HG02973 (cell line): ENCODE data around the gene CHTF18.
"Not testable (repeated sequence)": the region's sequence is repeated elsewhere in the genome, so short reads cannot be mapped to it uniquely, and the experiment has no call there.

Experiments
- ATAC-seq: cut with Tn5 transposase; IDR thresholded peaks from one replicate; pipeline ENCODE4 v1.9.1; 2021; ENCODE audit warnings: moderate library complexity; ENCODE audit not compliant: unreplicated experiment

Gene CHTF18

GRCh38 chr16:825341-826061 is 37.1 kb downstream of the CHTF18 start:
- ATAC-seq: no peak

GRCh38 chr16:827513-827912 is 39.1 kb downstream of the CHTF18 start:
- no peak for ATAC-seq

GRCh38 chr16:828891-829290 is 40.5 kb downstream of the CHTF18 start:
- ATAC-seq: no peak

GRCh38 chr16:830107-830870 is 41.9 kb downstream of the CHTF18 start:
- no peak for ATAC-seq

- no peak for ATAC-seq
Observed at GRCh38 chr16:830871-831570, 42.6 kb downstream of the CHTF18 start.

- no peak for ATAC-seq
Observed at GRCh38 chr16:831571-832413, 43.4 kb downstream of the CHTF18 start.

GRCh38 chr16:832652-833336 is 44.4 kb downstream of the CHTF18 start:
- ATAC-seq: no peak

GRCh38 chr16:833411-833810 is 45.0 kb downstream of the CHTF18 start:
- no peak for ATAC-seq

GRCh38 chr16:835373-835772 is 47.0 kb downstream of the CHTF18 start:
- ATAC-seq: no peak

GRCh38 chr16:836221-836620 is 47.8 kb downstream of the CHTF18 start:
- no peak for ATAC-seq

- not testable (repeated sequence) for ATAC-seq
Observed at GRCh38 chr16:836822-837221, 48.4 kb downstream of the CHTF18 start.

GRCh38 chr16:838741-839140 is 50.3 kb downstream of the CHTF18 start:
- no peak for ATAC-seq

GRCh38 chr16:839643-840408 is 51.4 kb downstream of the CHTF18 start:
- no peak for ATAC-seq

- ATAC-seq: no peak
Observed at GRCh38 chr16:840561-841454, 52.4 kb downstream of the CHTF18 start.

- ATAC-seq: no peak
Observed at GRCh38 chr16:841455-842060, 53.1 kb downstream of the CHTF18 start.

GRCh38 chr16:842061-842476 is 53.6 kb downstream of the CHTF18 start:
- ATAC-seq: no peak

GRCh38 chr16:842711-843560 is 54.5 kb downstream of the CHTF18 start:
- no peak for ATAC-seq
